NCI-H187 (cell line): ENCODE results near the gene LGALS14.
"Not testable (repeated sequence)": the region's sequence is repeated elsewhere in the genome, so short reads cannot be mapped to it uniquely, and the experiment has no call there.

Experiments used
- DNase-seq, 2 experiments: peaks; one replicate each; lab custom pipeline; 2025; lab: John Stamatoyannopoulos, UW

Gene LGALS14

DNA sequence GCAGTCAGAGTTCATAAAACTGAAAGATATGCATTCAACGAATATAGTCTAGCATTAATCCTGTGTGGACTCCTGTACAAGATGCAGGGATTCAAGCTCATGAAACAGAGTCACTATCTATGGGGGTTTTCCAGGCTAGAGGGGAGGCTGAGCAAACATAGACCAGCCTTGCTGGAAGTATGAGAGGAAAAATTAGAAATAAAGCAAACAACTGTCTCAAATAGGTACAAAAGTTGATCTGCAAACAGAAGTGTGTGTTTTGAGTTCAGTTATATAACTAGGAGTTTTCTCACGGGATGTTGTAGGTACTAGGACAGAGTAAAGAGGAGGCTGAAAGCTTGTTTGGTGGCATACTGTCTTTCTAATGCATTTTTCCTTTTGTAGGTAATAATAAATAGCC is 8.5 kb upstream of the LGALS14 start:
- DNase-seq: no peak

DNA sequence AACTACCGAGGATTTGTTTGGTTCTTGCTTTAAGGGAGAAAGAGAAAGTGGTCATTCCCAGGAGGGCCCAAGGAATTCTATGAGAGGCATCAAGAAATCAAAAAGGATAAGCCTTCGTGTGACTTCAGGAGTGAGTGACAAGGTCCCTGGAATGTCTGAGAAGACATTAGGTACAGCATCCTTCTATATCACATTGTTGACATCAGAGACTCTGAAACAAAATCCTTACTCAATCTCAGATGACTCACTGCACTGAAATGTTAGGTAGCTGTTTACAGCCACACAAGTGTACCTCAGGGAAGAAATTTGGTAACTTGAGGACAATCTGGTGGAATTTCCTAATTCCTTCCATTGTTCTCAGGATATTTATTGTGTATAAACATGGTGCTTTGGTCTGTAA is 7.9 kb upstream of the LGALS14 start:
- DNase-seq: no peak

DNA sequence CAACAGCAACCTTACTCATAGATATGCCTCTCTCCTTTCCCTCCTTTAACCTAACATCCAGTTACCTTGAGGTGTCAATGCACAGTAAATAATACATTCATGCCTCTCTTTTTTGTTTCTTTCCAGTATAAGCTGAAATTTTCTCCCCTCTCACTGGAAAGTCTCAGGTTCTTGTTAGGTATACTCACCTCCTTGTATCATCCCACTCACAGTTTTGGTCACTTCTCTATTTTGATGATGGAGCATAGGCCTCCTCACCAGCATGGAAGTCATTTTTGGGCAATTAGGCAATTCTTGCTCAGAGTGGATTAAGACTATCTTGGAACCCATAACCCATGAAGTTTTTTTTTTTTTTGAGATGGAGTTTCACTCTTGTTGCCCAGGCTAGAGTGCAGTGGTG is 5.7 kb upstream of the LGALS14 start:
- DNase-seq: no peak

DNA sequence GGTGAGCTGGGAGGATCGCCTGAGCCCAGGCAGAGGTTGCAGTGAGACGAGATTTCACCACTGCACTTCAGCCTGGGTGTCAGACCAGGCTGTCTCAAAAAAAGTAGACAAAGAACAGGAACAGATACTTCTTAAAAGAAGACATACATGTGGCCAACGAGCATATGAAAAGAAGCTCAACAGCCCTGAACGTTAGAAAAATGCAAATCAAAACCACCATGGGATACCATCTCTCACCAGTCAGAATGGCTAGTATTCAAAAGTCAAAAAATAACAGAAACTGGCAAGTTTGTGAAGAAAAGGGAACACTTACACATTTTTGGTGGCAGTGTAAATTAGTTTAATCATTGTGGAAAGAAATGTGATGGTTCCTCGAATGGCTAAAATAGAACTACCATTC is 3.0 kb upstream of the LGALS14 start:
- DNase-seq: no peak

DNA sequence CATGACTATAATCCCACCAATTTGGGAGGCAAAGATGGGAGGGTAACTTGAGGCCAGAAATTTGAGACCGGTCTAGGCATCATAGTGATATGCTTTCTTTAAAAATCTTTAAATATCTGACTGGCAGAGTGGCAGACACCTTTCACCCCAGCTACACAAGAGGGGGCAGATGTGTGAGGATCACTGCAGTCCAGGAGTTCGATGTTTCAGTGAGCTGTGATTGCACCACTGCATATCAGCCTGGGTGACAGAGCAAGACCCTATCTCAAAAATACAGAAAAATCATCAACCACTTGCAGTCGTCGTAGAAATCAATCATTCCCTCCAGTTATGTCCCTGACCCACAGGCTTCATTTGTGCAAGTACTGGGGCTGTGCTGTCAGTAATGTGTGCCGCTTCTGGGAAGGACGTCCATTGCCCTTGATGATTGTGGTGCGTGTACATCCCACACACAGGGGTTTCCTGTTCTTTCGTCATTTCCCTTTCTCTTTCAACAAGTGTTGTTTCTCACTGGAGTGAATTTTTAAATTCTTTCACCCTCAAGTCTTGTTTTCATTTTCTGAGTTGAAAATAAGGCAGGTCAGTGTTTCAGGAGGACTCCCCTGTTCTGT is 1.4 kb downstream of the LGALS14 start:
- no peak for DNase-seq

DNA sequence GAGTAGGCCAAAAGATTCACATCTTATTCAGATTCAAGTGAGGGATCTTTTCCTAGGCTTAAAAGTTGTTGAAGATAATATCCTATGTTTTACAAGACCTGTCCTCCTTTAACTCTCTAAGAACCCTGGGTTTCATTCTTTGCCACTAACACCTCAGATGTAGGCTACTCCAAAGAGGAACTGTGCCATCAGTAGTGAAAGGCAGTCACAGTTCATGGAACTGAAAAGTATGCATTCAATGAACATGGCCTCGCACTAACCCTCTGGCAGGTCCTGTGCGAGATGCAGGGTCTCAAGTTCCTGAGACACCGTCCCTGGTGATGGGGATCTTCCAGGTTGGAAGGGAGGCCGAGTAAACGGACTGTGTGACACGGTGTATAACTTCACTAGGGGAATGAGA is 4.3 kb downstream of the LGALS14 start:
- no peak for DNase-seq

DNA sequence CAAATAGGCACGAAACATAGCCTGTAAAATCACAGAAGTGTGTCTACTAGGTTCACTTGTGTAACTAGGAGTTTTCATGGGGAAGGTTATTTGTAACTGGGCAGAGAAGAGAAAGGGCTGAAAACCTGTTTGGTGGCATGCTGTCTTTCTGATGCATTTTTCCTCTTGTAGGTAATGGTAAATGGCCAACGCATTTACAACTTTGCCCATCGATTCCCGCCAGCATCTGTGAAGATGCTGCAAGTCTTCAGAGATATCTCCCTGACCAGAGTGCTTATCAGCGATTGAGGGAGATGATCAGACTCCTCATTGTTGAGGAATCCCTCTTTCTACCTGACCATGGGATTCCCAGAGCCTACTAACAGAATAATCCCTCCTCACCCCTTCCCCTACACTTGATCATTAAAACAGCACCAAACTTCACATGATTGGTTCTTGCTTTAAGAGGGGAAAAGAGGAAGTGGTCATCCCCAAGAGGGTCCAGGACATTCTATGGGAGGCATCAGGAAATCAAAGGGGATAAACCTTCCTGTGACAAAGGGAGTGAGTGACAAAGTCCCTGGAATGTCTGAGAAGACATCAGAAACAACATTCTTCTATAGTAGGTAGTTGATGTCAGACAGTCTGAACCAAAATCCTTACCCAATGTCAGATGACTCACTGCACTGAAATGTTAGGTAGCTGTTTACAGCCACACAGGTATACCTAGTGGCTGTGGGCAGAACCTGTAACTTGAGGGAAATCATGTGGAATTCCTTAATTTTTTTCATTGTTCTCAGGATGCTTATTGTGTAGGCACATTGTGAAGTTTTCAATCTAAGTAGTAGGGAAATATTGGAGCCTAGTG is 5.0 kb downstream of the LGALS14 start:
- DNase-seq: no peak

DNA sequence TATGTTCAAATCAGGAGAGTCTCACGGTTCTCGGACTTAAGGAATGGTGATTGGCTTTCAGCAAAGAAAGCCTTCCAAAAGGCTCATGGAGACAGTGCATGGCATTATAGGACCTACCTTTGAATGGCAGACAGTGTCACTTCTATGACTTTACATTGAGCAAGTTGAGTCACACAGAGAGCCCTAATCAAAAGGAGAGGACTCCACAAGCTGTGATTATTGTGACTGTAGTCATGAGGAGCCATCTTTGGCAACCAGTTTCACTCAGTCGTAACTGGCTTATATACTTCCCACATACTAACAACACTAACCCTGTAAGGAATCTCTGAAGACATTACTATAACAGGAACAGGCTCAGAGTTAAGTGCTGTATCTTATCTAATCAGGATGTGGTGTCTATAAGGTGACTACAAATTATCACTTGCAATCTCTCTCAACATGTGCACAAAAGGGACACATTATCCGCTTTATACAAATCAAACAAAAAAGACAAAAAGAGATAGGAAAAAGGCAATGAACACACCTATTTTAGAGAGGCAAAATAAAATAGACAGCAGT is 6.1 kb downstream of the LGALS14 start:
- no peak for DNase-seq

DNA sequence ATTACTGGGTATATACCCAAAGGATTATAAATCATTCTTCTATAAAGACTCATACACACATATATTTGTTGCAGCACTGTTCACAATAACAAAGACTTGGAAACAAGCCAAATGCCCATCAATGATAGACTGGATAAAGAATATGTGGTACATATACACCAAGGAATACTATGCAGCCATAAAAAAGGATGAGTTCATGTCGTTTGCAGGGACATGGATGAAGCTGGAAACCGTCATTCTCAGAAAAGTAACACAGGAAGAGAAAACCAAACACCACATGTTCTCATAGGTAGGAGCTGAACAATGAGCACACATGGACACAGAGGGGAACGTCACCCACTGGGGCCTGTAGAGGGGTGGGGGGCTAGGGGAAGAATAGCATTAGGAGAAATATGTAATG is 15.9 kb downstream of the LGALS14 start:
- DNase-seq: not testable (repeated sequence)

DNA sequence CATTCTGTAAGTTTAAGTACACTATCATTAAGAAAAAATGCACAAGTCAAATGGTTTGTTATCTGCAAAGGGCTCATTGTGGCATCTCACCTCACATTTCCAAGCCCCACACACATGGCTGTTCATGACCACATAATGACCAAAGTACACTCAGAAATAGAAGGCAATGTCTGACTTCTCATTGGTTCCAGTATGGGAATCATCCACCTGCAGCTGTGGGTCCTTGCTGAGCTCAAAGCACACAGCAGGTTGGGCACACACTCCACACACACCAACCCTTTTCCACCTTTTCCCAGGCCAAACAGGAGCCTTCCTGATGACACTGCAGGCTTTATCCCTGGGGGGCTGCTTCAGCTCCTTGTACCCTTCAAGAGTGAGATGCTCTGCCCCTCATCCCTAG is 21.7 kb downstream of the LGALS14 start:
- DNase-seq: no peak

DNA sequence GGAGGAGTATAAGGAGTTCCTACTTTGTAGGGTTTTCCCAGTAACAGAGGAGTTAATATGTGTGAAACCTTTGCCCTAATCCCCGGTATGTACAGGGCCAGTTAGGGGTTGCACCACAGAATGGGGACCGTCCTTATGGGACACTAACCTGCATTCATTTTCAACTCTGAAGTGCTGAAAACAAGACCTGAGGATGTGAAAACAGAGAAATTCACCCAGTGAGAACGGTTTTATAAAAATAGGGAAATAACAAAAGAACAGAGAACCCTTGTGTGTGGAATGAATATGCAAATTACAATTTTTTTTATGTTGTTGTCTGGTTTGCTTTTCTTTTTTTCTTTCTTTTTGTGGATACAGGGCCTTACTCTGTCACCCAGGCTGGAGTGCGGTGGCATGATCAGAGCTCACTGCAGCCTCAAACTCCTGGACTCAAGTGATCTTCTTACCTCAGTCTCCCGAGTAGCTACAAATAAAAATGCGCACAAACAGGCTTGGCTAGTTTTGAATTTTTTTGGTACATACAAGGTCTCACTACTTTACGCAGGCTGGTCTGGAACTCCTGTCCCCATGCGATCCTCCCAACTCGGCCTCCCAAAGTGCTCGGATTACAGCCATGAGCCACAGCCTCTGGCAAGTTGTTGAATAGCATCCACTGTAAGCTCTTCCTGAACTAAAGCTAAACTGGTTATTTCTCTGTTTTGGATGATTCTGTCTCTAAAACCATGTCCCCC is 23.0 kb downstream of the LGALS14 start:
- DNase-seq: no peak

DNA sequence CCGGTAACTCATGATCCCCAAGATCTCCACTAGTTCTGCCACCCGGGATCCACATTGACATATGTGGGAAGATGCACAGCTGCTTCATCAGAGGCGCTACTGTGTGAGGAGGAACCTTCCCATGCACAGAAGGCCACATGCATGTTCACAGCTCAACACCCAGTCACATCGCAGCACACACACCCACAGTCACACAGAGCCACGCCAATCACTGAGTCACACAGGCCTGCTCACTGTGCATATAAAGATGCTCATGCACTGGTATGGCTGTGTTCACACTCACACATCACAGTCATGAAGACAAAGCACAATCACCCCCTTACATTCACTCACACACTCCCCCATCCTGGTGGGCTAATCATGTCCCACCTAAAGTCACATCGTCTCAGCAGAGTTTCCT is 23.8 kb downstream of the LGALS14 start:
- no peak for DNase-seq

DNA sequence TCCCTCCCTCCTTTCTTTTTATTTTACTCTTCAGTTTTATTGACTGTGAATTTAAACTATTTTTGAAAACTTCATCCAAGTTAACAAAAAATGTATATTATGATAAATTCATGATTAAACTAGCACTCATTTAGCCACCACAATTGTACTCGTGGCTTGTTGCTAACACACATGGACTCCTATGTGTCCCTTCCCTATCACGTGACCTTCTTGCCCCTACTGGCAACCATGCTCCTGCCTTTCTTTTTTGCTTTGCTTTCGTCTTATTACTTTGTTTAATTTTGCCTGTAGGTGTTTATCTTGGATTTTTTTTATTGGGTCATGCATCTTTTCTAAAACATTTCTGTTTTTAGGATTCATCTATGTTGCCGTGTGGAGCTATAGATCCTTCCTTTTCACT is 25.3 kb downstream of the LGALS14 start:
- no peak for DNase-seq

DNA sequence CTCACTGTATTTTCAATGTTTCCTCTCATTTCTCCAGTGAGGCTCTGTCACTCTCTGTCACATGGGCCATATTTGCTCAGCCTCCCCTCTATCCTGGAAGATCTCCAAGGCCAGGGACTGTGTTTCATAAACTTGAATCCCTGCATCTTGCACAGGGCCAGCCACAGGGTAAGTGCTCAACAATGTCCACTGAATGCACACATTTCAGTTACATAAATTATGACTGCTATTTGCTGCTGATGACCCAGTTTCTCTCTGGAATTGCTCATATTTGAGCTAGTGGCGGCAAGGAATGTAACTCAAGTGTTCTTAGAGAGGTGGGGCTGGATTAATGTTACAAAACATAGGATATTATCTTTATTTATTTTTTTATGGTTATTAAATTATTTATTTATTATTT is 27.4 kb downstream of the LGALS14 start:
- DNase-seq: no peak

DNA sequence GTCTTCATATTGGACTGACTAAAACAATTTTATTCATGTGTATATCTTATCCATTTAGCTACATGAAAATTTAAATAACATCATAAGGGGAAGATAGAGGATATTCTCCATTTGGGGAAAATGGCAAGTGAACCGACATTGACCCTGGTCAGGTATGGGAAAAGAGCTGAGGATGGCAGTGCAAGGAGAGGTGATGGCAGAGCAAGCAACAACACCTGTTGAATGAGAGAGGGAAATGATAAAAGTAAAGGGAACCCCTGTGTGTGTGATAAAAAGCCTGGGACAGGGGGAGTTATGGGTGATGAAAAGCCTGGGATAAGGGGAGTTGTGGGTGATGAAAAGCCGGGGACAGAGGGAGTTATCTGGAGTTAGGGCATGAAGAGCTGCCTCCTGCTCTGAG is 29.6 kb downstream of the LGALS14 start:
- no peak for DNase-seq

DNA sequence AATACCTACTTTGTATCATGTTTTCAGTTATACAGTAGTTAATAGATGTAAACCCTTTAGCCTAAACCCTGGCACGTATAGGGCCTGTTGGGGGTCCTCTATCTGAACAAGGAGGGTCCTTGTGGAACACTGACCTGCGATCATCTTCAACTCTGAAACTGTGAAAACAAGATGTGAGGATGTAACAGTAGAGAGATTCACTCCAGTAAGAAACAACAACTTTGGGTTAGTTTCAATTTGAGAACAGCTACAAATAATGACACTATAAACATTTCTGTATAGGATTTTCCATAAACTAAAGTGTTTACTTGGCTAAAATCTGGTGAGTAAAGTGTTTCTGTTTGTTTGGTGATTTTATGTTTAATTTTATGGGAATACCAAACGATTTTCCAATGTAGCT is 31.4 kb downstream of the LGALS14 start:
- DNase-seq: no peak

DNA sequence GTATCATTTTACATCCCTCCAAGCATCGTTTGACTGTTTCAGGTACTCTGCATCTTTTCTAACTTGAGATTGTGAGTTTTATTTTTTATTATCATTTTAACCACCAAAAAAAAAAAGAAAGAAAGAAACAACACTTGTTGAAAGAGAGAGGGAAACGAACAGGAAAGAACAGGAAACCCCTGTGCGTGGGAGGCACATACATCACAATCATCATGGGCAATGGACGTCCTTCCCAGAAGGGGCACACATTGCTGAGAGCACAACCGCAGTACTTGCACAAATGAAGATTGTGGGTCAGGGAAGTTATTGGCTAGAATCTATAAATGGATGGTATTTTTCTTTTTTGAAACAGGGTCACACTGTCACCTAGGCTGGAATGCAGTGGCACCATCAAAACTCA is 31.8 kb downstream of the LGALS14 start:
- DNase-seq: no peak

DNA sequence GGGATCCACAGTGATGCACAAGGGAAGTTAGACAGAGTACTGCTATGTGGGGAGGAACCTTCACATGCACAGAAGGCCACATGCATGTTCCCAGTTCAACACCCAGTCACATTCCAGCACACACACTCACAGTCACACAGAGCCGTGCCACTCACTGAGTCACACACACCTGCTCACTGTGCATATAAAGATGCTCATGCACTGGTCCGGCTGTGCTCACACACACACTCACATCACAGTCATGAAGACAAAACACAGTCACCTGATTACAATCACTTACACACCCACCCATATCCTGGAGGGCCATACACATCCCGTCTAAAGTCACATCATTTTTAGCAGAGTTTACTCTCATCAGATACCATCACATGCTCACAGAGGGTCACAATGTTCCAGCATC is 33.1 kb downstream of the LGALS14 start:
- DNase-seq: no peak

DNA sequence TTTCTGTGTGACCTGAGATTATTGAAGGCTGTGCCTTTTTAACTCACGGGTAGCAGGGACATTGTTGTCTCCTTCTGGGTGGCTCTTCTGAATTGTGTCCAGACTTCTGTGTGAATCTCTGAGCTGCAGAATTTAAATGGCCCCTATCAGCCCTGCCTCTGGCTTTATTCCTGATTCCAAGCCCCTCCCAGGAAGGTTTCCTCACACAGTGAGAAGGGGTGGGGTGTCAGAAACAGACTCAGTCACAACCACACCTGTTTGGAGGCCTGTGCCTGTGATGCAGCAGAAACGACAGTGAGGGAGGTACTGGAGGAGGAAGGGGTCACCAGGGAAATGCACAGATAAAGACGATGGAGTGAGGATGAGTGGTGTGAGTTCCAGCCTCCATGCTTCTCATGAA is 33.6 kb downstream of the LGALS14 start, which contains the start of gene CLC:
Gene CLC (minus strand): TSS at position 139 of the 400 bp plus-strand sequence. CDS start 77 bp downstream, at position 62.
- no peak for DNase-seq

DNA sequence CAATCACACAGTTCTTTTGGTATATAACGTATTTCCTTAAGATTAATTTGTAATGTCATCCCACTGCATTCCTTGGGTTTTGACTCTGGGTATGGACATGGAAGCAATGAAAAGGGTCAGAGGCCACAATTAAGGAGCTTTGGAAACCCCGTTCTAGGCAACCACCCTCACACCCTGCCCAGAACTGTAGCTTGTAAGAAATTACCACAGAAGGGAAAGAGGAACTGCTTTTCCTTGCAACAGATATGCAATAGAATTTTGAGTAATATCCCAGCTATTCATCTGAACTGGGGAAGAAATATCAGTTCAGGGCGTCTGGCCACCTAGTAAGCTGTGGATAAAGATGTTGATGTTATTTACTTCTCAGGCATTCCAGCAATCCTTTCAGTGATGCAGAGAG is 34.5 kb downstream of the LGALS14 start:
- no peak for DNase-seq

DNA sequence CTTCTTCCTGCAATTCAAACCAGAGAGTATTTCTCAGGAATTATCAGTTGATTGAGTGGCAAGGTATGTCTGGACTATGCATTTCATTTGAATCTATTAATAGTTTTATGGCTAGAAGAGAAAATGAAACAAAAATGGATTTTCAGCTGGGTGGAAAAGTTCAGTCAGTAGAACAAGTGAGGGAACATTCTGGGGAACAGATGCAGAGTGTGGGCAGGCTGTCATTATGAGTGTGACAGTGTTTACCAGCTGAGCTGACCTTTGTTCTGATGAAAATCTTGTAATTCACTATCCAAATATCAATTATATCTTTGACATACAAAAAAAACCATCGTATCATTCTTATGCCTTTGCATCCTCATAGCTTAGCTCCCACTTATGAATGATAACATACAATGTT is 36.1 kb downstream of the LGALS14 start:
- DNase-seq: no peak

DNA sequence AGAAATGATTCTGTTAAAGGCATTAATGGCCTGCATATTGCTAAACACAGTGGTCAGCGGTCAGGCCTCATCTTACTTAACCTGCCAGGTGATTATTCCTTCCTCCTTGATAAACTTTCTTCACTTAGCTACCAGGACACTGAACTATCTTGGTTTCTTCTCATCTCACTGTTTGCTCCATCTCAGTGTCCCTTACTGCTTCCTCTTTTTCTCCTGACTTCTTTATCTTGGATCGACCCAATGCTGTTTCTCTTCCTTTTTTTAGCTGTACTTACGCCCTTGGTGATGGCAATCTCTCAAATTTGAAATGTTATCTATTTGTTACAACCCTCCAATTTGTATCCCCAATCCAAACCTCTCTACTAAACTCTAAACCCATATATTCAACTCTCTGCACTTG is 41.4 kb downstream of the LGALS14 start:
- DNase-seq: no peak
